Left lung (tissue), 10 donors: ENCODE measurements around the gene KRTAP12-1. TPM values are rescaled to one million over a fixed set of nuclear protein-coding genes. Genes with fewer than 3 reads are reported as not detected.
A peak's percentile ranks its signal among the peaks of the same experiment; 100 is the strongest.

Source experiments
- ATAC-seq: fragments of 200-7000 bp; cut with Tn5 transposase; one replicate; pipeline ENCODE4 v1.9.1; 2020; ENCODE audit warnings: moderate library complexity
- DNase-seq, 4 donors: peaks; one replicate each; pipeline ENCODE4 v3.0.0-alpha.2; 2013 to 2020
- H3K27ac ChIP-seq, 2 donors: fragments of 200-600 bp; sonication (generic) in 1 of 2; one replicate each; pipeline versions ENCODE4 v1.5.0 to v1.8.0; 2020 to 2021
- H3K27me3 ChIP-seq, 2 donors: fragments of 200-600 bp; sonication (generic) in 1 of 2; one replicate each; pipeline versions ENCODE4 v1.5.0 to v1.8.0; 2020 to 2021
- H3K36me3 ChIP-seq, 2 donors: fragments of 200-600 bp; sonication (generic) in 1 of 2; one replicate each; pipeline versions ENCODE4 v1.5.0 to v1.8.0; 2020 to 2021
- H3K4me1 ChIP-seq, 2 donors: fragments of 200-600 bp; one replicate each; pipeline ENCODE4 v1.8.0; 2021
- H3K4me3 ChIP-seq, 2 donors: fragments of 200-600 bp; sonication (generic) in 1 of 2; one replicate each; pipeline versions ENCODE4 v1.5.0 to v1.8.0; 2020 to 2021; ENCODE audit warnings: mild to moderate bottlenecking in 1 of 2
- H3K9me3 ChIP-seq, 2 donors: fragments of 200-600 bp; sonication (generic) in 1 of 2; one replicate each; pipeline versions ENCODE4 v1.5.0 to v1.8.0; 2020 to 2021
- intact Hi-C, 2 donors: fragments of 100-400 bp; cut with DNase I; formaldehyde crosslinking; loops; one replicate each; pipeline versions ENCODE4 v1.11.2 to v1.14.2; 2022
- polyA plus RNA-seq, 6 donors: library from polyadenylated mRNA; unstranded; fragments of 120-200 nt; gene quantifications; one replicate each; pipeline ENCODE4 v1.2.1, GENCODE V29; 2013; ENCODE audit not compliant: insufficient read length in 6 of 6
- total RNA-seq, 2 donors: library from RNA; stranded (reverse); fragmentation: NEBNext Ultra II Directional; extraction: Animal tissue kit (Norgen Biotek cat#: 25700); gene quantifications; one replicate each; pipeline ENCODE4 v1.2.1, GENCODE V29; 2021
- TF ChIP-seq, protein P1 (sequence below), 2 donors: fragments of 200-600 bp; sonication (generic) in 1 of 2; IDR thresholded peaks; one replicate each; pipeline versions ENCODE4 v1.5.0 to v1.8.0; 2021; ENCODE audit warnings: antibody characterized with exemption in 2 of 2
- donor health status: DM: no; HTN: yes; CAD: no.
- donor health status: DM: no; HTN: no; CAD: no.

KRTAP12-1 gene
- total and polyA plus RNA-seq, 8 donors: not detected

- Histone ChIP-seq H3K9me3 (no peaks in the 10 kb centered on the region), H3K36me3 (no peaks in the 10 kb centered on the region), H3K4me3 (no peak overlapping the region), H3K27me3 (peaks cover 78 to 100% of the 10 kb centered on the region in 2 donors), H3K4me1 (peaks cover 6 to 13% of the 10 kb centered on the region in 2 donors), H3K27ac (no peak overlapping the region)
- DNase-seq (no peak), ATAC-seq (peak; percentile 8)
- intact Hi-C loops: no loop called here
- TF ChIP-seq, protein P1, sequence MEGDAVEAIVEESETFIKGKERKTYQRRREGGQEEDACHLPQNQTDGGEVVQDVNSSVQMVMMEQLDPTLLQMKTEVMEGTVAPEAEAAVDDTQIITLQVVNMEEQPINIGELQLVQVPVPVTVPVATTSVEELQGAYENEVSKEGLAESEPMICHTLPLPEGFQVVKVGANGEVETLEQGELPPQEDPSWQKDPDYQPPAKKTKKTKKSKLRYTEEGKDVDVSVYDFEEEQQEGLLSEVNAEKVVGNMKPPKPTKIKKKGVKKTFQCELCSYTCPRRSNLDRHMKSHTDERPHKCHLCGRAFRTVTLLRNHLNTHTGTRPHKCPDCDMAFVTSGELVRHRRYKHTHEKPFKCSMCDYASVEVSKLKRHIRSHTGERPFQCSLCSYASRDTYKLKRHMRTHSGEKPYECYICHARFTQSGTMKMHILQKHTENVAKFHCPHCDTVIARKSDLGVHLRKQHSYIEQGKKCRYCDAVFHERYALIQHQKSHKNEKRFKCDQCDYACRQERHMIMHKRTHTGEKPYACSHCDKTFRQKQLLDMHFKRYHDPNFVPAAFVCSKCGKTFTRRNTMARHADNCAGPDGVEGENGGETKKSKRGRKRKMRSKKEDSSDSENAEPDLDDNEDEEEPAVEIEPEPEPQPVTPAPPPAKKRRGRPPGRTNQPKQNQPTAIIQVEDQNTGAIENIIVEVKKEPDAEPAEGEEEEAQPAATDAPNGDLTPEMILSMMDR (IDR thresholded peaks at IDR 0.05): no peak
Observed at GRCh38 chr21:44709426-44710293, 27.7 kb upstream of the KRTAP12-1 start.

- no peak overlapping the region for H3K27ac ChIP-seq
- TF ChIP-seq, protein P1 (IDR thresholded peaks at IDR 0.05): no peak
- DNase-seq: no peak
- H3K4me1 ChIP-seq: peaks cover 6 to 13% of the 10 kb centered on the region in 2 donors
- peaks cover 78 to 100% of the 10 kb centered on the region in 2 donors for H3K27me3 ChIP-seq
- H3K4me3 ChIP-seq: no peak overlapping the region
- no peak for ATAC-seq
- no peaks in the 10 kb centered on the region for H3K9me3 ChIP-seq
- intact Hi-C loops: no loop called here
- H3K36me3 ChIP-seq: no peaks in the 10 kb centered on the region
Observed at GRCh38 chr21:44708866-44709425, 27.0 kb upstream of the KRTAP12-1 start.

- peaks cover 6 to 13% of the 10 kb centered on the region in 2 donors for H3K4me1 ChIP-seq
- H3K9me3 ChIP-seq: no peaks in the 10 kb centered on the region
- ATAC-seq: no peak
- TF ChIP-seq, protein P1 (IDR thresholded peaks at IDR 0.05): no peak
- H3K4me3 ChIP-seq: no peak overlapping the region
- no peak overlapping the region for H3K27ac ChIP-seq
- intact Hi-C loops: no loop called here
- DNase-seq: peak in 1 of 4 donors; percentile 6
- H3K36me3 ChIP-seq: no peaks in the 10 kb centered on the region
- H3K27me3 ChIP-seq: peaks cover 77 to 100% of the 10 kb centered on the region in 2 donors
Observed at GRCh38 chr21:44708213-44708865, 26.4 kb upstream of the KRTAP12-1 start.

- no peaks in the 10 kb centered on the region for H3K9me3 ChIP-seq
- H3K36me3 ChIP-seq: no peaks in the 10 kb centered on the region
- H3K27me3 ChIP-seq: peaks cover 63 to 100% of the 10 kb centered on the region in 2 donors
- ATAC-seq (no peak), DNase-seq (peak in 1 of 4 donors; percentile 67)
- intact Hi-C loops: no loop called here
- H3K27ac ChIP-seq: no peak overlapping the region
- TF ChIP-seq, protein P1 (IDR thresholded peaks at IDR 0.05): no peak
- no peak overlapping the region for H3K4me3 ChIP-seq
- H3K4me1 ChIP-seq: peaks cover 6 to 13% of the 10 kb centered on the region in 2 donors
Observed at GRCh38 chr21:44706706-44707581, 25.0 kb upstream of the KRTAP12-1 start.
